ENCODE results near the gene TMEM253. TPM values are rescaled to one million over a fixed set of nuclear protein-coding genes. Genes with fewer than 3 reads are reported as not detected.

The TMEM253 gene
- total RNA-seq, 1 experiment from 2014 or later = 0.59 TPM

- ChIA-PET RAD21 (ENCODE audit: low non-redundant PET in 1 of 2, low total read pairs in 2 of 2, uncharacterized antibody in 2 of 2, unreplicated experiment in 2 of 2) (no interaction called here), POLR2A (no interaction called here), CTCF (no interaction called here)
- H3K4me1 ChIP-seq (ENCODE audit: control insufficient read depth in 1 of 2, insufficient read depth in 2 of 2, low read length in 2 of 2) = peaks cover 3 to 32% of the 10 kb centered on the region in 2 experiments
- no peaks in the 10 kb centered on the region for H3K27me3 ChIP-seq (ENCODE audit: insufficient read depth, low read length)
- H4K20me1 ChIP-seq (ENCODE audit: insufficient read depth) = no peaks in the 10 kb centered on the region
- no peak overlapping the region for H3K4me2 ChIP-seq (ENCODE audit: low read length)
- no peak overlapping the region for H3K4me3 ChIP-seq (replicated peaks in 1 of 2; ENCODE audit: low read depth in 1 of 2, low read length in 2 of 2)
- no peaks in the 10 kb centered on the region for H3K9me3 ChIP-seq (ENCODE audit: control insufficient read depth in 1 of 2, insufficient read depth in 1 of 2, low read depth in 1 of 2, low read length in 2 of 2)
- no peaks in the 10 kb centered on the region; a peak in 1 of 4 replicates for H3K36me3 ChIP-seq (ENCODE audit: control insufficient read depth in 1 of 2, insufficient read depth in 2 of 2, low read length in 2 of 2)
- intact Hi-C loops (cut with micrococcal nuclease) = no loop called here
- H3K9me2 ChIP-seq (ENCODE audit: insufficient read depth) = no peaks in the 10 kb centered on the region
- no peak overlapping the region for H3K9ac ChIP-seq (ENCODE audit: low read length)
- H3K79me2 ChIP-seq (ENCODE audit: insufficient read depth, low read length) = no peaks in the 10 kb centered on the region
- DNase-seq (ENCODE audit: low read depth, low spot score) = no peak
- no peak for ATAC-seq
- H3K27ac ChIP-seq (ENCODE audit: low read depth, low read length) = no peak overlapping the region
- TF ChIP-seq EZH2phosphoT487 (IDR thresholded peaks at IDR 0.05; ENCODE audit: borderline replicate concordance) = no peak
- no peak for TF ChIP-seq JUND (IDR thresholded peaks at IDR 0.05)
- no peak for TF ChIP-seq CBX3 (IDR thresholded peaks at IDR 0.05; ENCODE audit: low read depth)
- no peak for TF ChIP-seq ZNF274 (IDR thresholded peaks at IDR 0.05; ENCODE audit: low read depth, low read length)
- TF ChIP-seq CEBPB (IDR thresholded peaks at IDR 0.05; ENCODE audit: low read depth) = no peak
- TF ChIP-seq EGR1 (IDR thresholded peaks at IDR 0.05; ENCODE audit: low read depth) = no peak
- TF ChIP-seq ELF1 (IDR thresholded peaks at IDR 0.05; ENCODE audit: borderline replicate concordance, low read depth) = no peak
- TF ChIP-seq EZH2 (IDR thresholded peaks at IDR 0.05) = no peak
- TF ChIP-seq POLR2A (IDR thresholded peaks at IDR 0.05; ENCODE audit: borderline replicate concordance, extremely low read depth, insufficient read depth, insufficient read length) = no peak
- no peak for TF ChIP-seq CTCF (IDR thresholded peaks at IDR 0.05 in 2 of 3, conservative IDR thresholded peaks at IDR 0.05 in 1 of 3; ENCODE audit: borderline replicate concordance in 1 of 3, insufficient read depth in 1 of 3, low read depth in 2 of 3, low read length in 2 of 3)
- no peak for TF ChIP-seq YY1 (IDR thresholded peaks at IDR 0.05; ENCODE audit: extremely low read depth, insufficient replicate concordance, low read depth, low read length)
- no peak overlapping the region for H2AFZ ChIP-seq (ENCODE audit: low read depth, low read length, poor library complexity, severe bottlenecking)
- BruUV-seq (replicated peaks) = no TSS peak
Measured at GRCh38 chr14:21084998-21085853, 15.6 kb upstream of the TMEM253 start.
